SK-N-SH (cell line): ENCODE results near the gene MYO18B. TPM values are rescaled to one million over a fixed set of nuclear protein-coding genes. Genes with fewer than 3 reads are reported as not detected.
A peak's percentile ranks its signal among the peaks of the same experiment; 100 is the strongest.

Source experiments
- CTCF ChIA-PET: fragments of 300-600, 350-600 bp; formaldehyde crosslinking; extraction: SDS; loops from one replicate; lab custom pipeline; 2021; lab: Yijun Ruan, JAX
- POLR2A ChIA-PET: fragments of 350-600 bp; sonication (Branson Sonifier 250); formaldehyde crosslinking; extraction: SDS; loops from one replicate; lab custom pipeline; 2020; ENCODE audit warnings: antibody characterized with exemption, inconsistent platforms; lab: Yijun Ruan, JAX
- DNase-seq: peaks from one replicate; pipeline ENCODE4 v3.0.0; 2012
- H2AFZ ChIP-seq: fragments of 200-600 bp; sonication (generic); 2 replicates; pipeline ENCODE4 v1.8.1; 2016; ENCODE audit warnings: antibody characterized with exemption, mild to moderate bottlenecking, low read depth
- H3F3A ChIP-seq: fragments of 200-600 bp; sonication (generic); replicated peaks from 2 replicates; pipeline ENCODE3; 2016; ENCODE audit warnings: antibody characterized with exemption, mild to moderate bottlenecking; ENCODE audit not compliant: insufficient read depth
- H3K27ac ChIP-seq, 2 experiments: fragments of 200-500 bp in 1 of 2; fragments of 200-600 bp in 1 of 2; sonication (Bioruptor generic) in 1 of 2; sonication (generic), shearing (Covaris generic) in 1 of 2; 2 replicates each; pipeline versions ENCODE4 v1.5.1 to v1.6.1; 2014 to 2016; ENCODE audit warnings: low read depth in 2 of 2, inconsistent platforms in 1 of 2, low read length in 1 of 2, mild to moderate bottlenecking in 1 of 2, mixed read lengths in 1 of 2
- H3K27me3 ChIP-seq: fragments of 200-600 bp; sonication (generic), shearing (Covaris generic); 2 replicates; pipeline ENCODE4 v1.6.1; 2016; ENCODE audit warnings: mixed run types; ENCODE audit not compliant: insufficient read depth
- H3K36me3 ChIP-seq, 2 experiments: fragments of 200-500 bp in 1 of 2; fragments of 200-600 bp in 1 of 2; sonication (Bioruptor generic) in 1 of 2; sonication (generic) in 1 of 2; replicated peaks in 1 of 2; 2 replicates each; pipeline versions ENCODE3 to v1.5.1; 2014 to 2016; ENCODE audit warnings: low read length in 1 of 2, mild to moderate bottlenecking in 1 of 2; ENCODE audit not compliant: insufficient read depth in 2 of 2, control insufficient read depth in 1 of 2
- H3K4me1 ChIP-seq, 2 experiments: fragments of 200-500 bp in 1 of 2; fragments of 200-600 bp in 1 of 2; sonication (Bioruptor generic) in 1 of 2; sonication (generic), shearing (Covaris generic) in 1 of 2; 2 replicates each; pipeline versions ENCODE4 v1.5.1 to v1.6.1; 2014 to 2016; ENCODE audit warnings: low read depth in 1 of 2, low read length in 1 of 2, mixed run types in 1 of 2; ENCODE audit not compliant: insufficient read depth in 2 of 2, control insufficient read depth in 1 of 2
- H3K4me2 ChIP-seq: fragments of 200-600 bp; sonication (generic), shearing (Covaris generic); 2 replicates; pipeline ENCODE4 v1.6.1; 2017; ENCODE audit warnings: mixed run types
- H3K4me3 ChIP-seq, 2 experiments: fragments of 200-500 bp in 1 of 2; fragments of 200-600 bp in 1 of 2; sonication (Bioruptor generic) in 1 of 2; sonication (generic), shearing (Covaris generic) in 1 of 2; 2 replicates each; pipeline versions ENCODE4 v1.5.1 to v1.8.1; 2014 to 2016; ENCODE audit warnings: low read depth in 2 of 2, inconsistent platforms in 1 of 2, low read length in 1 of 2, mild to moderate bottlenecking in 1 of 2, mixed read lengths in 1 of 2, moderate library complexity in 1 of 2
- H3K79me2 ChIP-seq: fragments of 200-600 bp; sonication (generic); 2 replicates; pipeline ENCODE4 v1.8.1; 2017; ENCODE audit warnings: mild to moderate bottlenecking; ENCODE audit not compliant: insufficient read depth
- H3K9ac ChIP-seq: fragments of 200-600 bp; sonication (generic); 2 replicates; pipeline ENCODE4 v1.6.1; 2017; ENCODE audit warnings: mixed run types
- H3K9me2 ChIP-seq: fragments of 200-600 bp; sonication (generic); 2 replicates; pipeline ENCODE4 v1.6.1; 2017; ENCODE audit warnings: mixed run types
- H3K9me3 ChIP-seq: fragments of 200-600 bp; sonication (generic); 2 replicates; pipeline ENCODE4 v1.6.1; 2017; ENCODE audit warnings: mixed run types, mild to moderate bottlenecking, moderate library complexity
- H4K20me1 ChIP-seq: fragments of 200-600 bp; sonication (generic); 2 replicates; pipeline ENCODE4 v1.6.1; 2017; ENCODE audit warnings: mild to moderate bottlenecking, mixed run types; ENCODE audit not compliant: insufficient read depth
- EP300 ChIP-seq, 2 experiments: IDR thresholded peaks; 2 replicates each; pipeline versions ENCODE4 v1.4.0 to v1.6.1; 2012; ENCODE audit warnings: borderline replicate concordance in 1 of 2, low read depth in 1 of 2, low read length in 1 of 2
- EZH2phosphoT487 ChIP-seq: fragments of 200-600 bp; sonication (generic); IDR thresholded peaks from 2 replicates; pipeline ENCODE4 v1.6.1; 2017; ENCODE audit warnings: low read depth, mixed run types, mild to moderate bottlenecking, antibody characterized with exemption, moderate library complexity, borderline replicate concordance
- FOXM1 ChIP-seq: IDR thresholded peaks from 2 replicates; pipeline ENCODE4 v1.4.0; 2012; ENCODE audit warnings: low read depth, mild to moderate bottlenecking
- GABPA ChIP-seq: IDR thresholded peaks from 2 replicates; pipeline ENCODE4 v1.4.0; 2012; ENCODE audit warnings: low read depth, mild to moderate bottlenecking
- GATA2 ChIP-seq: sonication (generic); formaldehyde crosslinking; IDR thresholded peaks from 2 replicates; pipeline ENCODE4 v1.5.0; 2020; ENCODE audit warnings: mild to moderate bottlenecking, missing genetic modification reagents
- JUND ChIP-seq: IDR thresholded peaks from 2 replicates; pipeline ENCODE4 v1.4.0; 2012
- NFIC ChIP-seq: IDR thresholded peaks from 2 replicates; pipeline ENCODE4 v1.4.0; 2012; ENCODE audit warnings: borderline replicate concordance
- NRF1 ChIP-seq: IDR thresholded peaks from 2 replicates; pipeline ENCODE4 v1.6.1; 2012; ENCODE audit warnings: low read depth, mild to moderate bottlenecking, low read length
- POLR2AphosphoS5 ChIP-seq: IDR thresholded peaks from 2 replicates; pipeline ENCODE4 v1.6.1; 2012; ENCODE audit warnings: low read depth, low read length
- RAD21 ChIP-seq: IDR thresholded peaks from 2 replicates; pipeline ENCODE4 v1.6.1; 2012; ENCODE audit warnings: mild to moderate bottlenecking, low read length
- RCOR1 ChIP-seq: fragments of 150-350 bp; IDR thresholded peaks from 2 replicates; pipeline ENCODE4 v1.6.1; 2017; ENCODE audit warnings: antibody characterized with exemption, low read length
- RFX5 ChIP-seq: IDR thresholded peaks from 2 replicates; pipeline ENCODE4 v1.6.1; 2012; ENCODE audit warnings: mild to moderate bottlenecking, improper control_type of control experiment, low read length
- RXRA ChIP-seq: IDR thresholded peaks from 2 replicates; pipeline ENCODE4 v1.4.0; 2012; ENCODE audit warnings: low read depth, mild to moderate bottlenecking, borderline replicate concordance
- SIN3A ChIP-seq: IDR thresholded peaks from 2 replicates; pipeline ENCODE4 v1.6.1; 2012; ENCODE audit warnings: low read depth, mild to moderate bottlenecking, low read length, moderate library complexity, borderline replicate concordance
- TAF1 ChIP-seq: IDR thresholded peaks from 2 replicates; pipeline ENCODE4 v1.6.1; 2012; ENCODE audit warnings: low read depth, mild to moderate bottlenecking, low read length, moderate library complexity, borderline replicate concordance
- TCF12 ChIP-seq: IDR thresholded peaks from 2 replicates; pipeline ENCODE4 v1.4.0; 2012
- YY1 ChIP-seq: IDR thresholded peaks from 2 replicates; pipeline ENCODE4 v1.4.0; 2012; ENCODE audit warnings: low read depth, mild to moderate bottlenecking
- WGBS: methylation state at CpG from one replicate; pipeline ENCODE4 v1.1.6; 2017; ENCODE audit warnings: low lambda C conversion rate; 5-methylcytosine and 5-hydroxymethylcytosine counted together
- polyA plus RNA-seq, 3 experiments: library from polyadenylated mRNA; depleted of rRNA; stranded (reverse); fragments of >200 nt; gene quantifications; 2 replicates each; pipeline ENCODE4 v1.2.3, GENCODE V29; 2012
- TF ChIP-seq, protein P1 (sequence below): fragments of 150-350 bp; IDR thresholded peaks from 2 replicates; pipeline ENCODE4 v1.6.1; 2017; ENCODE audit warnings: antibody characterized with exemption, low read length, low read depth, borderline replicate concordance
- TF ChIP-seq, protein P2 (sequence below): IDR thresholded peaks from 2 replicates; pipeline ENCODE4 v1.4.0; 2012; ENCODE audit warnings: low read depth, borderline replicate concordance
- TF ChIP-seq, protein P3 (sequence below): IDR thresholded peaks from 2 replicates; pipeline ENCODE4 v1.4.0; 2012; ENCODE audit warnings: low read depth, borderline replicate concordance
- TF ChIP-seq, protein P4 (sequence below): fragments of 150-350 bp; IDR thresholded peaks from 2 replicates; pipeline ENCODE4 v1.6.1; 2016; ENCODE audit warnings: mild to moderate bottlenecking, low read depth, low read length

MYO18B gene
- polyA plus RNA-seq, 1 of the 3 experiments (the other 2 are of a cell fraction) = 0.05 TPM

DNA sequence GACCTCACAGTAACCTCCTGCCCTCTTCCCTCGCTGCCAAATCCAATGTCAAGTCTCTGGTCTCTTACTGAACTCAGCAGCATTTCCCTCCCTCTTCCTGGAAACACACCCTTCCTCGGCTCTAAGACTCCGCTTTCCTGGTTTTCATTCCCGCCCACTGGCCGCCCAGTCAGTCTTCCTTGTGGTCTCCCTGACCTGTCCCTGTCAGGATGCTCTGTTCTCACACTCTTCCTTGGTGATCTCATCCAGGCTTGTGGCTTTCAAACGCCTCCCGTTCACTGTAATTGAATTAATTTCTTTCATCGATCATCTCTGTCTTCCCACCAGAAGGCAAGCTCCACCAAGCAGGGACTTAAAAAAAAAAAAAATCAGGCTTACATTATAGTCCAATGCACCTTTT lies 33.5 kb downstream of the MYO18B start:
- Histone ChIP-seq H2AFZ (0 out of 2 replicates have a peak overlapping the region, but pooled peaks have one; percentile 16), H3K9me3 (no peaks in the 10 kb centered on the region), H3K27ac (peak overlapping the region in 1 of 2 experiments; percentile 72; a peak in 2 of 4 replicates), H3K27me3 (no peaks in the 10 kb centered on the region), H3K4me2 (no peak overlapping the region), H3K4me1 (peaks cover 0 to 34% of the 10 kb centered on the region in 2 experiments; a peak in 1 of 4 replicates), H3K36me3 (no peaks in the 10 kb centered on the region), H3K9ac (no peak overlapping the region), H3K9me2 (no peaks in the 10 kb centered on the region), H3F3A (no peaks in the 10 kb centered on the region), H3K79me2 (no peaks in the 10 kb centered on the region), H3K4me3 (no peak overlapping the region), H4K20me1 (no peaks in the 10 kb centered on the region)
- POLR2A ChIA-PET = no interaction called here
- CTCF ChIA-PET = interaction anchor here (1.1 to 5.4 kb wide), 9 partner anchors 14 to 591 kb away, joined by 3 to 65 read pairs (median 29); no protein-coding TSS in a partner anchor
- TF ChIP-seq NFIC (no peak), TCF12 (no peak), GATA2 (CRISPR knock-in tag) (no peak), RCOR1 (no peak), RXRA (no peak), POLR2AphosphoS5 (no peak)
- TF ChIP-seq, protein P1, sequence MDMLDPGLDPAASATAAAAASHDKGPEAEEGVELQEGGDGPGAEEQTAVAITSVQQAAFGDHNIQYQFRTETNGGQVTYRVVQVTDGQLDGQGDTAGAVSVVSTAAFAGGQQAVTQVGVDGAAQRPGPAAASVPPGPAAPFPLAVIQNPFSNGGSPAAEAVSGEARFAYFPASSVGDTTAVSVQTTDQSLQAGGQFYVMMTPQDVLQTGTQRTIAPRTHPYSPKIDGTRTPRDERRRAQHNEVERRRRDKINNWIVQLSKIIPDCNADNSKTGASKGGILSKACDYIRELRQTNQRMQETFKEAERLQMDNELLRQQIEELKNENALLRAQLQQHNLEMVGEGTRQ = no peak
- TF ChIP-seq, protein P2, sequence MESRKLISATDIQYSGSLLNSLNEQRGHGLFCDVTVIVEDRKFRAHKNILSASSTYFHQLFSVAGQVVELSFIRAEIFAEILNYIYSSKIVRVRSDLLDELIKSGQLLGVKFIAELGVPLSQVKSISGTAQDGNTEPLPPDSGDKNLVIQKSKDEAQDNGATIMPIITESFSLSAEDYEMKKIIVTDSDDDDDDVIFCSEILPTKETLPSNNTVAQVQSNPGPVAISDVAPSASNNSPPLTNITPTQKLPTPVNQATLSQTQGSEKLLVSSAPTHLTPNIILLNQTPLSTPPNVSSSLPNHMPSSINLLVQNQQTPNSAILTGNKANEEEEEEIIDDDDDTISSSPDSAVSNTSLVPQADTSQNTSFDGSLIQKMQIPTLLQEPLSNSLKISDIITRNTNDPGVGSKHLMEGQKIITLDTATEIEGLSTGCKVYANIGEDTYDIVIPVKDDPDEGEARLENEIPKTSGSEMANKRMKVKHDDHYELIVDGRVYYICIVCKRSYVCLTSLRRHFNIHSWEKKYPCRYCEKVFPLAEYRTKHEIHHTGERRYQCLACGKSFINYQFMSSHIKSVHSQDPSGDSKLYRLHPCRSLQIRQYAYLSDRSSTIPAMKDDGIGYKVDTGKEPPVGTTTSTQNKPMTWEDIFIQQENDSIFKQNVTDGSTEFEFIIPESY = no peak
- peak; percentile 63 for DNase-seq
- WGBS = 24% methylated on average over 8 of the region's 8 CpGs

DNA sequence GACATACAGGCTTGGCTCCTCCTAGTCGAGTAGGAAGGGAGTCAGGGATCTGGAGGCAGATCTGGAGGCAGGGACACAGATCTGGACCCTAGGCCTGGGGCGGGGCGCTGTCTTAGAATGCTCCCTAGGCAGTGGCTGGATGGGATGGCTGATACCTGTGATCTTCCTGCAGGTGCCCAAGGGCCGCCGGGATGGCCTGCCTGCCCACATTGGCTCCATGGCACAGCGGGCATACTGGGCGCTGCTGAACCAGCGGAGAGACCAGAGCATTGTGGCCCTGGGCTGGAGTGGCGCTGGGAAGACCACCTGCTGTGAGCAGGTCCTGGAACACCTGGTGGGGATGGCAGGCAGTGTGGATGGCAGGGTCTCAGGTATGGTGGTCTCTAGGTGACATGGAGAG lies 35.4 kb downstream of the MYO18B start:
- no peak for DNase-seq
- Histone ChIP-seq H3K9me2 (no peaks in the 10 kb centered on the region), H3K27ac (peak overlapping the region in 1 of 2 experiments; percentile 28; a peak in 1 of 4 replicates), H2AFZ (no peak overlapping the region), H3K27me3 (no peaks in the 10 kb centered on the region), H3K4me2 (no peak overlapping the region), H3F3A (no peaks in the 10 kb centered on the region), H3K79me2 (no peaks in the 10 kb centered on the region), H3K4me1 (peaks cover 0 to 45% of the 10 kb centered on the region in 2 experiments; a peak in 2 of 4 replicates), H4K20me1 (no peaks in the 10 kb centered on the region), H3K9ac (no peak overlapping the region), H3K36me3 (no peaks in the 10 kb centered on the region), H3K9me3 (no peaks in the 10 kb centered on the region), H3K4me3 (no peak overlapping the region)
- POLR2A ChIA-PET = no interaction called here
- 61% methylated on average over 2 of the region's 9 CpGs for WGBS
- CTCF ChIA-PET = interaction anchor here (0.8 to 6.7 kb wide), 10 partner anchors 9 to 683 kb away, joined by 3 to 45 read pairs (median 4); no protein-coding TSS in a partner anchor
- TF ChIP-seq NFIC (no peak), EP300 (IDR thresholded peaks at IDR 0.05; ENCODE audit: borderline replicate concordance in 1 of 2, low read depth in 1 of 2, low read length in 1 of 2) (no peak), GABPA (no peak), GATA2 (CRISPR knock-in tag) (no peak), TAF1 (no peak), RAD21 (no peak), YY1 (no peak), EZH2phosphoT487 (no peak), RFX5 (no peak), FOXM1 (no peak), TCF12 (no peak), JUND (no peak), NRF1 (no peak), SIN3A (no peak)
- TF ChIP-seq, protein P3, sequence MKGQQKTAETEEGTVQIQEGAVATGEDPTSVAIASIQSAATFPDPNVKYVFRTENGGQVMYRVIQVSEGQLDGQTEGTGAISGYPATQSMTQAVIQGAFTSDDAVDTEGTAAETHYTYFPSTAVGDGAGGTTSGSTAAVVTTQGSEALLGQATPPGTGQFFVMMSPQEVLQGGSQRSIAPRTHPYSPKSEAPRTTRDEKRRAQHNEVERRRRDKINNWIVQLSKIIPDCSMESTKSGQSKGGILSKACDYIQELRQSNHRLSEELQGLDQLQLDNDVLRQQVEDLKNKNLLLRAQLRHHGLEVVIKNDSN = no peak
- TF ChIP-seq, protein P1 = no peak
- TF ChIP-seq, protein P4, sequence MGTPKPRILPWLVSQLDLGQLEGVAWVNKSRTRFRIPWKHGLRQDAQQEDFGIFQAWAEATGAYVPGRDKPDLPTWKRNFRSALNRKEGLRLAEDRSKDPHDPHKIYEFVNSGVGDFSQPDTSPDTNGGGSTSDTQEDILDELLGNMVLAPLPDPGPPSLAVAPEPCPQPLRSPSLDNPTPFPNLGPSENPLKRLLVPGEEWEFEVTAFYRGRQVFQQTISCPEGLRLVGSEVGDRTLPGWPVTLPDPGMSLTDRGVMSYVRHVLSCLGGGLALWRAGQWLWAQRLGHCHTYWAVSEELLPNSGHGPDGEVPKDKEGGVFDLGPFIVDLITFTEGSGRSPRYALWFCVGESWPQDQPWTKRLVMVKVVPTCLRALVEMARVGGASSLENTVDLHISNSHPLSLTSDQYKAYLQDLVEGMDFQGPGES = no peak
